ENCODE data around the gene TBX2.
"Not testable (repeated sequence)": the region's sequence is repeated elsewhere in the genome, so short reads cannot be mapped to it uniquely, and the experiment has no call there.

TBX2 gene

DNA sequence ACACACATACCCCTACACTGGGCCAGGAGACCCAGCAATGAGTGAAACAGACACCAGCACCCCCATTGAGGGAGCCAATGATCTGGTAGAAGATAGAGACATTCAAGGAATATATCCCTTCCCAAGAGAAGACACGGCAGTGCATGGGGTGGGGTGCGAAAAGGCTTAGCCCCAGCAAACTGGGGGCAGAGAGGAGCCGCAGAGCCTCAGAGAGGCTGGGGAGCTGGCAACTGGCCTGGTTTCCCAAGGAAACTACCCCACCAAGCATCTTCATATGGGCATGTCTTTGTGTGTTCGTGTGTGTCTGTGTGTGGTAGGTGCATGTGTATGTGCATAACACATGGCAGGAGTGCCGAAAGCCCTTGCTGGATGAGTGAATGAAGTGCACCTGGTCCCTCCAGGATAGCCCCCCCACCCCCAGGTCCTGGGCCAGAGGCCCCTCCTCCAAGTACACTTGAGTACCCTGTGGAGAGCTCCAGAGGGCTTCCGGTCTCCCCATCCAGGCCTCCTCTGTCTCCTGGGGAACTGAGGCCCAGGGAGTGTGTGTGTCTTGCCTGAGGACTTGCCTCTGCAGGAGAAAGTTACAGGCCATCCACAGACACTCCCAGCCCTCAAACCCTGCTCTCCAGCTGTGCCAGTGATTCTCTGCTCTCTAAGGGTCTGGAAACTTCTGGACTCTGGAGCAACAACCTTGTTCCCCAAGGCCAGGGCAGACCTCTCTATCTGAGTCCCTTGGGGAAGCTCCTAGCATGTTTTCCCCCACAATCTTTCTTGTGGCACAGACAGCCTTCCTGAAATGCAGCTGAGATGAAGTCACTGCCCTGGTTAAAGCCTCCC, 15.9 kb downstream of the TBX2 start:
- no peak for DNase-seq

DNA sequence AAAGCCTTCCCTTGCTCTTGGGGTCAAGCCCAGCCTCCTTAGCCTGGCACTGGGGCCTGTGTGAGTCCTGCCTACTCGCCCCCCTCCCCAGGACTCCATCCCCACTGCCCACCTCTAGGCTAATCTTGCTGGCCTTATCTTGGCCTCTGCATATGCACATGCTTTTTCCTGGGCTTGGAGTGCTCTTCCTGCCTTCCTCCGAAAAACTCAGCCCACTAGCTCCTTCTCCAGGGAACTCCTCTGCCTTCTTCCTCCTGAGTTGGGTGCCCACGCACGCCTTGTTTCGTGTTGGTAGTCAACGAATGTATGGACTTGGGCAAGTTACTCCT, 16.5 kb downstream of the TBX2 start:
- peak; percentile 1 for DNase-seq

DNA sequence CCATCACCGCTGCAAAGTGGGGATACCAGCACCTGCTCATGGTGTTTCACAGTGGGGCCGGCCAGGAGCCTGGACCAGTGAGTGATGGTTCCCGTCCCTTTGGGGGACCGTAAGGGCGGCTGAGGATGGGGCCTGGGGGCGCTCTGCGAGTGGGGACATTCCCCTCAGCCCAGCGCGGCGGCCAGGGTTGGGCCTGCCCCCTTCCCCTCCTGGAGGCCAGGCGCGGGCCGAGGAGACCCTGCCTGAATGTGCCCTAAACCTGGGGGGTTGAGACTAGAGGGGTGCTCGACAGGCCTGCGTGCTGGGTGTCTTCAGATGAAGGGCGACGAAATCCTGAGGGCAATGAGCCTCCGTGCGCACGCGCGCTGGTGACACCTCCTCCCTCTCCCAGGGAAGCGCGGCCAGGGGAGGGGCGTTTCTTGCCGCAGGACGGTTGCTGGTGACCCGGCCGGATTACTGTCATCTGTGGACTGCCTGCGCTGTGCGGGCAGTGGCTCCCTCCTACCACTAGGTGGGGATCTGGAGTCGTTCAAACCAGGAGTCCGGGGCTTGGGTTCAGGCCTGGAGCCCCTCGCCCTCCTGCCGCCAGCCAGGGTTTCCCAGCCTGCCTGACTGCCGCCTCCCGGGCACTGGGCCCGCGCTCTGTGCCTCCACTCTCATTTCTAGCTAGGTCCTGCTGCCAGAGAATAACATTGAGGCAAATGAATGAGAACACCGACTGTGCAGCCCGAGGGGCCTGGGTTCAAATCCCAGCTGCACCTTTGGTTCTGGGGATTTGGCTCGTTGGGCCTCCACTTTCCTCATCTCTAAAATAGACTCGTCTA, 17.1 kb downstream of the TBX2 start:
- peak; percentile 89 for DNase-seq

DNA sequence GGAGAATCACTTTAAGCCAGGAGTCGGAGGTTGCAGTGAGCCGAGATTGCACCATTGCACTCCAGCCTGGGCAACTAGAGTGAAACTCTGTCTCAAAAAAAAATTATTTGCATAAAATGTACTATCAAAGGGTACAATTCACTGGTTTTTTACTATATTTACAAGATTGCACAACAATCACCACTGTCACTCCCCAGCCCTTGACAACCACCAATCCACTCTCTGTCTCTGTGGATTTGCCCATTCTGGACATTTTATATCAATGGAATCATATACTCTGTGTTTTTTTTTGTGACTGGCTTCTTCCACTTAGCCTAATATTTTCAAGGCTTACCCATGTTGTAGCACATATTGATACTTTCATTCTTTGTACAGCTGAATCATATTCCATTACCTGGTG, 18.8 kb downstream of the TBX2 start:
- DNase-seq = no peak

DNA sequence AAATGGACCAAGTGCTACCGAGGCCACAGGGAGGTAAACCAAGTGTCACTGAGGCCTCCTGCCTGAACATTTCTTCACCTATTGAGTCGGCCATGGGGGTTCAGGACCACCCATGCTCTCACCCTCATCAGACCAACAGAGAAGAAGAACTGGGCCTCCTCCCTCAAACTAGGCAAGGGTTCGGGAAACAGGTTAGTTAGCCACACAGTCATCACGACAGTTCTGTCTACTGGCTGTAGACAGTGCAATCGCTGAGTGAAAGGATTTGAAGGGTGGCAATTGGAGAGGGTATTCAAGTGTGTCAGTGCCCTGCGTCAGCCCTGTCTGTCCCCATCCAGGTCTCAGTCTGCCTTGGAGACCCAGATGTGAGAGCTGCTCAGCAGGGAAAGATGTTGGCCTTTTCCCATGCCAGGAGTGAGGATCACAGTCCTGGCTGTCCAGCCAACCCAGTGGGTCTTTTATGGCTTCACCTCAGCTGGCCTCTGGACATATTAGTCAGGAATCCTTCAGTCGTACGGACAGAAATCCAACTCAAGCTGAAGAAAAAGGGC, 19.9 kb downstream of the TBX2 start:
- DNase-seq = no peak

DNA sequence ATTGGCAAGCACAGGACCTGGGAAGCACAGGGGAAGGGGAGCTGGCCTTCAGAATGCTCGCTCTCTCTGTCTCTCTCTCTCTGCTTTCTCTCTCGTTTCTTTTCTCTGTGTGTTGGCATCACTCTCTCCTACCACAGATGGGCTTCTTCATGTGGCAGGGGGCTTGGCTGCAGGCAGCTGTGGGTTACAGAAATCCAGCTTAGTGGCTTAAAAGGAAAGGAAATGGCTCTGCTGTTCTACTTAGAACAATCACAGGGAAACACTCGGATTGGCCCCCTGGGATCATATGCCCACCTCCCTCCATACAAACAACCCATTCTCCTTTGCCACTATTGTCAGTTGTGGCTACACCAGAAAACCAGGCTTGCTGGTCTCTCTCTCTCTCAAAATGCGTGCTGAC, 20.4 kb downstream of the TBX2 start:
- DNase-seq = no peak

DNA sequence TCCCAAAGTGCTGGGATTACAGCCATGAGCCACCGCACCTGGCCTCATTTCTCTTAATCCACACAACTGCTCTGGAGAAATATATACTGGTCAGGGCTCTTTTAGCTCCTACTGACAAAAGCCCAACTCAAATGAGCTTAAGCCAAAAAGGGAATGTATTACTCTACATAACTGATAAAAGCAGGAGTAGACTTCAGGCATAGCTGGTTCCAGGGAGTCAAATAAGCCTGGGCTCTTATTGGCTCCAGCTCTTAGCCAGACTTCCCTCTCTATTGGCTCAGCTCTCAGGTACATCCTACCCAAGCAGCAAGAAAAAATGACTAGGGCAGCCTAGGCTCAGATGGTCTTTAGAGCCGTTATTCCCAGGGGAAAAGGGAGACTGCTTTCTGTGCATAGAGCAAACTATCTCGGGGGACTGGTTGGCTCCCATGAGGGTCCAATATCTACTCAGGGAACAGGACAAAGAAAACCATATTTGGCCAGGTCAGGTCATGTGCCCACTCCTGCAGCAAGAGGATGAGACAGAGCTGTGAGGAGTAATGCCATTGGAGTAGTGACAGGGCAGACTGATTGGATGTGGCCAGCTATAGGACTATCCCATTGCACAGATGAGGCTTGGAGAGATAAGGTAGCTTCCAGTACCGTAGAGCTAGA, 21.2 kb downstream of the TBX2 start:
- DNase-seq = no peak

DNA sequence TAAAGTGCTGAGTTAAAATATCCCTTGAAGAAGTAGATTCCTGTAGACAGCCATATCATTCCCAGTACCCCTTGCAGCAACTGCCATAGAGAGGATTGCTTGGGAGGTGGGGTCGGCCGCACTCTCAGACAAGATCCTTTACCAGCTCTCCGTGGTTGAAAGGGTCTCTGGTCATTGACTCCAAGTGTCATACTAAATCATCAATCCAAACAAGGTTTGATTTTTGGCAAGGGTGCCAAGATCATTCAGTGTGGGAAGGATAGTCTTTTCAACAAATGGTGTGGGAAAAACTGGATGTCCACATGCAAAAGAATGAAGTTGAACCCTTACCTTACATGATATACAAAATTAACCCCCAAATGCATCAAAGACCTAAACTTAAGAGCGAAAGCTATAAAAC, 21.8 kb downstream of the TBX2 start:
- no peak for DNase-seq

DNA sequence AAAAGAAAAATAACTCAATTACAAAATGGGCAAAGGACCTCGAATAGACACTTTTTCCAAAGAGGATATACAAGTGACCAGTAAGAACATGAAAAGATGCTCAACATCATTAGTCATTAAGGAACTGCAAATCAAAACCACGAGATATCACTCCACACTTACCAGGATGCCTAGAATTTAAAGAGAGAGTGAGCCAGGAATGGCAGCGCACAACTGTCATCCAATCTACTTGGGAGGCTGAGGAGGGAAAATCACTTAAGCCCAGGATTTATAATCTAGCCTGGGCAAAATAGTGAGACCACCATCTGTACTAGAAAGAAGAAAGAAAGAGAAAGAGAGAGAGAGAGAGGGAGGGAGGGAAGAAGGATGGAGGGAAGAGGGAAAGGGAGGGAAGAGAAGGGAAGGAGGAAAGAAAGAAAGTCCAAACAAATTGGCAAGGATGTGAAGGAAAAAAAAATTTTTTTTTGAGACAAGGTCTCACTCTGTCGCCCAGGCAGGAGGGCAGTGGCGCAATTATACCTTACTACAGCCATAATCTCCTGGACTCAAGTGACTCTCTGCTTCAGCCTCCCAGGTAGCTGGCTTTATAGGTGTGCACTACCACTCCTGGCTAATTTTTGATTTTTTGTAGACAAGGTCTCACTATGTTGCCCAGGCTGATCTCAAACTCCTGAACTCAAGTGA, 22.6 kb downstream of the TBX2 start:
- no peak for DNase-seq

DNA sequence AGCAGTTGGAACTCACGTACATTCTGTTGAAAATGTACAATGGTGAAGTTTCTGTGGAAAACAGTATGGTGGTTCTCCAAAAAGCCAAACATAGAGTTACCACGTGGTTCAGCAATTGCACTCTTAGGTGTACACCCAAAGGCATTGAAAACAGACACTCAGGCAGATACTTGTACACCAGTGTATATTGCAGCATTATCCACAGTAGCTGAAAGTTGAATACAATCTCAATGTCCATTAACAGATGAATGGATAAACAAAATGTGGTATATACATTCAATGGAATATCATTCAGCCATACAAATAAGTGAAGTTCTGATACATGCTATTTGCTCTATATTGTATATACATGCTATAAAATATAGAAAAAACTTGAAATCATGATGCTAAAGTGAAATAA, 23.2 kb downstream of the TBX2 start:
- DNase-seq = no peak

DNA sequence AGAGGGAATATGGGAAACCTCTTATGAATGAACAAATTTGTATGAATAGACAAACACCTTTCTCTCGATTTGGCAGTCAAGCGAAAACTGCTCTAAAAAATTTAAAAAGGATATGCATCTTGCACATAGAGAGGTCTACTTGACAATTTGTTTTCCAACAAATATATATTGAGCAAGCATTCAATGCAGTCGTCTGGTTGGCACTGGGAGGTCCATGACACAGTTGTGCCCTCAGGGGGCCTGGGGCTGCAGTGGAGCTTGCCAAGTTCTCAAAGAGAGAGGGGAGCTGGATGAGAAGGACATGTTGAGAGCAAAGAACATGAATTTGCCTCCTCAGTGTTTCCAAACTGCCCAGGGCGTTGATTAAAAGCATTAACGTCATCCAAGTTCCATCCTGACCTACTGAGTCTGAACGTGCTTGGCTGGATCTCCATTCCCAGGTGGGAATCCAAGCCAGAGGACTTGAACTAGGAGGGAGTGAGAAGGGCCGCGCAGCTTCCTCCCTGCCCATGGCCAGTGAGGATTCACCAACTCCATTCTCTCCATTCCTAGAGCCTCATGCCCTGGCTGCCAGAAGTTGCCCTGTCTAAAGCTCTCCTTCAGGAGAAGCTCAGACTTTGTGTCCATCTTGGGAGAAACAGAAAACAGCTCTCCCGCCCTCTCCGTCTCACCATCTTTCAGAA, 24.5 kb downstream of the TBX2 start:
- DNase-seq = no peak

DNA sequence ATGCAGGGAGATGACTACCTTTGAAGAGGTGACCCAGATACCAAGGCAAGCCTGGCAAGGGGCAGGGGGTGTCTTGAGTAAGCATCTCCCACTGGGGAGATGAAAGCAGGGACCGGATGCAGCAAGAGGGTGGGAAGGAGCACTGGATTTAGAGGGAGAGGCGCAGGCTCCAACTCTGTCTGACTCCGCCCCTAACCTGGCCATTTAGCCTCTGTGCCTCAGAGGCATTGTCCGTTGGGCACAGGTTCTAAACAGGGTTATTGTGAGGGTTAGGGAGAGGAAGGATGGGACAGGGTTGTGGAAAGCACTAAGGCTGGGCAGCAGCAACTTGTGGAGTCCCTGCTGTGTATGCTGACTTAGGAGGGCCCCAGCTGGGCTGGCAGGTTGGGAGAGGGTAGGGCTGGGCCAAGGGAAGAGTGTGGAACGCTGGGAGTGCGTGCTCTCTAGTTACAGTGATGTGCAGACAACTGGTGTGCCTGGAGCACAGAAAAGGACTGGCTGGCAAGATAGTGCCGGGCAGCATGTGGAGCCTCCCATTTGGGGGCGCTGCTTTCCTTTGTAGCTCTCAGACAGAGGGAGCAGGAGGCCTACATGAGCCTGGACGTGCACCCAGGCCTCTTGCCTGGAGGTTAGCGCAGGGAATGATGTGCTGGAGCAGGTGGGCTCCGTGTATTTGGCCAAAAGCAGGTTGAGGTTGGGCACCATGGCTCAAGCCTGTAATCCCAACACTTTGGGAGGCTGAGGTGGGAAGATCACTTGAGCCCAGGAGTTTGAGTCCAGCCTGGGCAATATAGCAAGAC, 26.2 kb downstream of the TBX2 start:
- DNase-seq = peak; percentile 26

DNA sequence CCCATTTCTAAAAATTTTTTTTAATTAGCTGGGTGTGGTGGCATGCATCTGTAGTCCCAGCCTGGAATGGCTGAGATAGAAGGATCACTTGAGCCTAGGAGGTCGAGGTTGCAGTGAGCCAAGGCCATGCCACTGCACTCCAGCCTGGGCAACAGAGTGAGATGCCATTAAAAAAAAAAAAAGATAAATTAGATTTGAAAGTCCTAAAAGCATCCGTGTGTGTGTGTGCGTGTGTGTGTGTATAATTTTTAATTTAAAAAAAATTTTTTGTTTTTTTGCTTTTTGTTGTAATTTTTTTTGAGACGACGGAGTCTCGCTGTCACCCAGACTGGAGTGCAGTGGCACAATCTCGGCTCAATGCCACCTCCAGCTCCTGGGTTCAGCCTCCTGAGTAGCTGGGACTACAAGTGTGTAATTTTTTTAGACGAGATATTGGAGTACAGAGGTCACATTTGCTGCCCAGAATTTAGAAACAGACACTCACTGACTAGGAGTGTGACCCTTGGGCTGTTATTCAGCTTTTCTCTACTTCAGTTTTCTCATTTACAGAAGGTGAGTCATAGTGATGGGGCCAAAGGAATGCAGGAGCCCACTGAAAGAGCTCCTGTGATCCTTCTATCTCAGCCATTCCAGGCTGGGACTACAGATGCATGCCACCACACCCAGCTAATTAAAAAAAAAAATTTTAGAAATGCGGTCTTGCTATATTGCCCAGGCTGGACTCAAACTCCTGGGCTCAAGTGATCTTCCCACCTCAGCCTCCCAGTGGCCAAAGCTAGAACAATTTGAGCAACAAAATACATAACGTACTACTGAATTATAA, 27.1 kb downstream of the TBX2 start:
- no peak for DNase-seq

DNA sequence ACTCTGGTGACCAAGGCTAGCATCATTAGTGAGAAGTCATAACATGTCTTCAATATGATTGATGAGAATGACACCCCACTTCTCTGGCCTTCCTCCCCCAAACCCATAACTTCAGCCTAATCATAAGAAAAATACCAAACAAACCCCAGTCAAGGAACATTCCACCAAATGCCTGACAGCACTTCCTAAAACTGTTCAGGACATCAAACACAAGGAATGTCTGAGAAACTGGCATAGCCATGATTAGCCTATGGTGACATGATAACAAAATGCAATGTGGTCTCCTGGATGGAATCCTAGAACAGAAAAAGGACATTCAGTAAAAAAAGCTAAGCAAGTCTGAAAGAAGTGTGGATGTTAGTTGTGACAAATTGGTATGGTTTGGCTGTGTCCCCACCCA, 27.9 kb downstream of the TBX2 start:
- no peak for DNase-seq

DNA sequence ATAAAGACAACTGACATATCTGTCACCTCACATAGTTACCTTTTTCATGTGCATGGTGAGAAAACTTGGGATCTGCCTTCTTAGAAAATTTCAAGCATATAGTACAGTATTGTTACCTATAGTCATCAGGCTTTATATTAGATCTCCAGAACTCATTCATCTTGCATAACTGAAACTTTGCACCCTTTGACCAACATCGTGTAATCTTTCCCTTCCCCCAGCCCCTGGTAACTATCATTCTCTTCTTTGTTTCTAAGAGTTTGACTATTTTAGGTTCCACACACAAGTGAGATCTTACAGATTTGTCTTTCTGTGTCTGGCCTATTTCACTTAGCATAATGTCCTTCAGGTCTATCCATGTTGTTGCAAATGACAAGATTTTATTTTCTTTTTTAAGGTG, 29.6 kb downstream of the TBX2 start:
- DNase-seq = no peak

DNA sequence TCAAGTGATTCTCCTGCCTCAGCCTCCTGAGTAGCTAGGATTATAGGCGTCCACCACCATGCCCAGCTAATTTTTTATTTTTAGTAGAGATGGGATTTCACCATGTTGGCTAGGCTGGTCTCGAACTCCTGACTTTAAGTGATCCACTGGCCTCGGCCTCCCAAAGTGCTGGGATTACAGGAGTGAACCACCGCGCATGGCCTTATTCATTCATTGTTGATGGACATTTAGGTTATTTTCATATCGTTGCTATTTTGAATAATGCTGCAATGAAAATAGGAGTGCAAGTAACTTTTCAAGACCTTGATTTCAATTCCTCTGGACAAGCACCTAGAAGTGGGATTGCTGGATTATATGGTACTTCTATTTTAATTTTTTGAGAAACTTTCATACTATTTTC, 30.2 kb downstream of the TBX2 start:
- not testable (repeated sequence) for DNase-seq

DNA sequence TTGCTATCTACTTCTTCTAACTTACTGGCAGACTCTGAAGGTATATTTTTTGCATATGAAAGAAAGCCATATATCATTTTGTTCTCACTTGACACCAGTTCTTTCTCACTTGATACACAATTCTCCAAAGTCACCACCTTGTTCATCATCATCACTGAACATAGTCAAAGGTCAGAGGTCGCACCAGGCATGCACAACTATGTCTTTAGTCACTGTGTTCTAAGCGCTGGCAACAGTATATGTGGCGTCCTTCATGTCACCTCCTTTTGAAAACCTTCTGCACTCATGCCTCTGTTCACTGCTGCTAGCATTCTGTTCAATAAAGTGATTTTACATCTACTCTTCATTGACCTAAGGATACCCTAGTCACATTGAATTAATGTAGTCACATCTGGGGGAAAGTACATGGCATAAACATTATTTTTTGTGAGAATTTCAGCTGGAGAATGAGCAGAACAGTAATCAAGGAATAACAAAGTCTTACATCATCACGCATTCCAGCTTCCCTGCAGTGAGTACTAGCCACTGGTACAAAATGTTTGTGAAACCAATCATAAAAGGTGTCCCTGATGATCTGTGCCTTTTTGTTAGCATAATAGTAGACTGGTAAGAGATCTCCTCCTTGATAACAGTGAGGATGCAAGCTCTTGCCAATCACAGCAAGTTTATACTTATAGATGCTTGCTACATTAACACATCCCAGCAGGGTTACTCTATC, 32.1 kb downstream of the TBX2 start:
- no peak for DNase-seq

DNA sequence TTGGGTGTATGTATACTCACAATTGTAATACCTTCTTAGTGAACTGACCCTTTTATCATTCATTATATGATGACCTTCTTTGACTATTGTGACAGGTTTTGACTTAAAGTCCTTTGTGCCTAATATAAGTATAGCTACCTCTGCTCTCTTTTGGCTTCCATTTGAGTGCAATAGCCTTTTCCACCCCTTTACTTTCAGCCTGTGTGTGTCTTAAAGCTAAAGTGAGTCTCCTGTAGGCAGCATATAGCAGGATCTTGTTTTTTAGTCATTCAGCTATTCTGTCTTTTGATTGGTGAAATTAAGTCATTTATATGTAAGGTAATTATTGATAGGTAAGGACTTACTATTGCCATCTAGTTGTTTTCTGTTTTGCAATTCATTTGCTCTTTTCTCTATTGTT, 36.6 kb downstream of the TBX2 start:
- DNase-seq = no peak

DNA sequence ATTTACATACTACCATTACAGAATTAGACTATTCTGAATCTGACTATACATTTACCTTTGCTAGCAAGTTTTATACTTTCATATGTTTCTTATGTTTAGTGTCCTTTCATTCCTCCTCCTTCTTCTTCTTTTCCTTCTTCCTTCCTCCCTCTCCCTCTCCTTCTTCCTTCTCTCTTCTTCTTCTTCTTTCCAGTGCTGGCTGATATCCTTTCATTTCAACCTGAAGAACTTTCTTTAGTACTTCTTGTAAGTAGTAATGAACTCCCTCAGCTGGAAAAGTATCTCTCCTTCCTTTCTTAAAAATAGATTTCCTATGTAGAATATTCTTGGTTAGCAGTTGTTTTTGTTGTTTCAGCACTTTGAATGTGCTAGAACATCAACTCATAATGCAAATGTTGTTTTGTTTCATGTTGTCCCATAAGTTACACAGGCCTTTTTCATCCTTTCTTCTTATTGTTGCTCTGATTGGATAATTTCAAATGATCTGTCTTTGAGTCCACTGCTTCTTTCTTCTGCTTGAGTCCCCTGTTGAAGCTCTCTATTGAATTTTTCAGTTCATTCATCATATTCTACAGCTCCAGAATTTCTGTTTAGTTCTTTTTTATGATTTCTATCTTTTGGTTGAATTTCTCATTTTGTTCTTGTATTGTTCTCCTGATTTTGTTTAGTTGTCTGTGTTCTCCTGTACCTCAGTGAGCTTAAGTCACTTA, 37.5 kb downstream of the TBX2 start:
- DNase-seq = no peak
